Omental fat pad (tissue), 4 donors: ENCODE results near the gene ARF1. TPM values are rescaled to one million over a fixed set of nuclear protein-coding genes. Genes with fewer than 3 reads are reported as not detected.
A peak's percentile ranks its signal among the peaks of the same experiment; 100 is the strongest.

Experiments
- ATAC-seq: fragments of 150-250 bp; one replicate; pipeline ENCODE4 v1.9.1; 2016; ENCODE audit warnings: mild to moderate bottlenecking, moderate library complexity; ENCODE audit not compliant: low FRiP score
- DNase-seq: peaks from one replicate; pipeline ENCODE4 v3.0.0-alpha.2; 2019; ENCODE audit warnings: low spot score
- CTCF ChIP-seq, 3 donors: fragments of 450-650 bp; IDR thresholded peaks; one replicate each; pipeline ENCODE4 v1.5.1; 2016 to 2017; ENCODE audit warnings: antibody characterized with exemption in 3 of 3, mild to moderate bottlenecking in 3 of 3, moderate library complexity in 2 of 3
- total RNA-seq, 4 donors: library from RNA; depleted of rRNA; stranded (reverse); fragments of >200 nt; gene quantifications; one replicate each; pipeline ENCODE4 v1.1.0, GENCODE V29; 2016

ARF1 gene
- total RNA-seq, 4 donors from 2014 or later: 273 to 440 (median 369) TPM

GRCh38 chr1:228131766-228132165, 49.3 kb downstream of the ARF1 start:
- TF ChIP-seq CTCF (IDR thresholded peaks at IDR 0.05): no peak
- no peak for DNase-seq
- ATAC-seq: no peak

GRCh38 chr1:228134591-228134990, 52.1 kb downstream of the ARF1 start:
- DNase-seq (no peak), ATAC-seq (no peak)
- no peak for TF ChIP-seq CTCF (IDR thresholded peaks at IDR 0.05)

- DNase-seq (no peak), ATAC-seq (no peak)
- TF ChIP-seq CTCF (IDR thresholded peaks at IDR 0.05): no peak
These were observed 54.4 kb downstream of the ARF1 start for GRCh38 chr1:228136901-228137300.

GRCh38 chr1:228139406-228139930, 57.0 kb downstream of the ARF1 start:
- ATAC-seq (no peak), DNase-seq (no peak)
- TF ChIP-seq CTCF (IDR thresholded peaks at IDR 0.05): no peak

GRCh38 chr1:228139931-228140723, 57.6 kb downstream of the ARF1 start, which contains the start of gene GUK1:
TSS of gene GUK1 (plus strand) at chr1:228140279. CDS start at chr1:228140303, 24 bp downstream.
- peak; percentile 98 for DNase-seq
- no peak for TF ChIP-seq CTCF (IDR thresholded peaks at IDR 0.05)
- ATAC-seq: peak; percentile 95

GRCh38 chr1:228140724-228141225, 58.3 kb downstream of the ARF1 start:
- ATAC-seq (no peak), DNase-seq (no peak)
- no peak for TF ChIP-seq CTCF (IDR thresholded peaks at IDR 0.05)
